ENCODE data around the gene SGTA. TPM values are rescaled to one million over a fixed set of nuclear protein-coding genes. Genes with fewer than 3 reads are reported as not detected.

The SGTA gene
- polyA plus RNA-seq, 3 donors, result 21.6 to 35.4 (median 22.0) TPM

DNA sequence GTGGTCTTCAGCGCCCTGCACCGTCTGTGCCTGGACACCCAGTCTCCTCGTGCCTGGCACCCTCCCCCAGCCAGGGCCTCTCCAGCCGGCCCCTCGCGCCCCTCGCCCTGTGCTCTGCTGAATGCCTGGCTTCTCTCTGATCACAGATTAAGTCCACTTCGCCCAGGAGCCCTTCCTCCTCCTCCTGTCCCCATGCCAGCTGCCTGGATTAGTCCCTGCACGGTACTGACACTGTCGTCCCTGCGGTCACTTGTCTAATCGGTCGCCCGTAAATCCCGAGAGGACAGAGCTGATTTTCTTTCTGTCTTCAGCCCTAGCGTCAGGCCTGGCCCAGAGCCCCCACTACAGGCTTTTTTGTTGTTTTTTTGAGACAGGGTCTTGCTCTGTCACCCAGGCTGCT lies 8.8 kb upstream of the SGTA start:
- Histone ChIP-seq H3K79me2 (ENCODE audit: insufficient read depth, low read length) (peaks cover 17% of the 10 kb centered on the region), H3K9ac (ENCODE audit: insufficient read depth, low read length, poor library complexity, severe bottlenecking) (no peak overlapping the region), H4K20me1 (ENCODE audit: insufficient read depth, low read length) (no peaks in the 10 kb centered on the region), H3K27ac (ENCODE audit: low read depth in 1 of 2, low read length in 2 of 2) (no peak overlapping the region), H3K36me3 (replicated peaks in 1 of 2; ENCODE audit: control insufficient read depth in 1 of 2, insufficient read depth in 2 of 2, low read length in 2 of 2) (peaks cover 18 to 44% of the 10 kb centered on the region in 2 donors), H3K27me3 (ENCODE audit: control insufficient read depth in 2 of 2, insufficient read depth in 2 of 2, low read length in 2 of 2) (no peaks in the 10 kb centered on the region), H3K4me1 (ENCODE audit: control insufficient read depth in 1 of 2, insufficient read depth in 2 of 2, low read length in 2 of 2) (no peaks in the 10 kb centered on the region), H2AFZ (ENCODE audit: insufficient read depth, low read depth, low read length, poor library complexity, severe bottlenecking) (no peak overlapping the region), H3K4me2 (replicated peaks; ENCODE audit: extremely low read depth, low read length, poor library complexity, severe bottlenecking) (no peak overlapping the region), H3K4me3 (replicated peaks in 1 of 3; ENCODE audit: low read depth in 2 of 3, low read length in 3 of 3) (no peak overlapping the region), H3K9me3 (replicated peaks in 1 of 2; ENCODE audit: control insufficient read depth in 1 of 2, insufficient read depth in 1 of 2, low read length in 2 of 2) (no peaks in the 10 kb centered on the region)
- WGBS (ENCODE audit: insufficient coverage), result 90% methylated on average over 14 of the region's 16 CpGs
- no peak overlapping the region for H3K4me3 Mint-ChIP-seq
- H3K9me3 Mint-ChIP-seq, result no peaks in the 10 kb centered on the region
- H3K27ac Mint-ChIP-seq, result peak overlapping the region in 3 of 7 donors; percentile 15 to 60 (median 27)
- H3K36me3 Mint-ChIP-seq, result peaks cover 23 to 59% of the 10 kb centered on the region in 2 donors
- no peak for DNase-seq
- intact Hi-C loops (cut with micrococcal nuclease), result no loop called here
- no peaks in the 10 kb centered on the region for H3K27me3 Mint-ChIP-seq (ENCODE audit: low read depth in 3 of 3)
- H3K4me1 Mint-ChIP-seq, result no peaks in the 10 kb centered on the region
- TF ChIP-seq, protein P1, sequence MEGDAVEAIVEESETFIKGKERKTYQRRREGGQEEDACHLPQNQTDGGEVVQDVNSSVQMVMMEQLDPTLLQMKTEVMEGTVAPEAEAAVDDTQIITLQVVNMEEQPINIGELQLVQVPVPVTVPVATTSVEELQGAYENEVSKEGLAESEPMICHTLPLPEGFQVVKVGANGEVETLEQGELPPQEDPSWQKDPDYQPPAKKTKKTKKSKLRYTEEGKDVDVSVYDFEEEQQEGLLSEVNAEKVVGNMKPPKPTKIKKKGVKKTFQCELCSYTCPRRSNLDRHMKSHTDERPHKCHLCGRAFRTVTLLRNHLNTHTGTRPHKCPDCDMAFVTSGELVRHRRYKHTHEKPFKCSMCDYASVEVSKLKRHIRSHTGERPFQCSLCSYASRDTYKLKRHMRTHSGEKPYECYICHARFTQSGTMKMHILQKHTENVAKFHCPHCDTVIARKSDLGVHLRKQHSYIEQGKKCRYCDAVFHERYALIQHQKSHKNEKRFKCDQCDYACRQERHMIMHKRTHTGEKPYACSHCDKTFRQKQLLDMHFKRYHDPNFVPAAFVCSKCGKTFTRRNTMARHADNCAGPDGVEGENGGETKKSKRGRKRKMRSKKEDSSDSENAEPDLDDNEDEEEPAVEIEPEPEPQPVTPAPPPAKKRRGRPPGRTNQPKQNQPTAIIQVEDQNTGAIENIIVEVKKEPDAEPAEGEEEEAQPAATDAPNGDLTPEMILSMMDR (IDR thresholded peaks at IDR 0.05), result no peak

GRCh38 chr19:2791440-2791839 lies 8.4 kb upstream of the SGTA start:
- no peaks in the 10 kb centered on the region for H3K27me3 ChIP-seq (ENCODE audit: control insufficient read depth in 2 of 2, insufficient read depth in 2 of 2, low read length in 2 of 2)
- H3K36me3 Mint-ChIP-seq, result peaks cover 23 to 55% of the 10 kb centered on the region in 2 donors
- 89% methylated on average over 15 of the region's 16 CpGs for WGBS (ENCODE audit: insufficient coverage)
- peaks cover under 1% of the 10 kb centered on the region for H3K4me1 Mint-ChIP-seq
- no peaks in the 10 kb centered on the region for H3K9me3 Mint-ChIP-seq
- H2AFZ ChIP-seq (ENCODE audit: insufficient read depth, low read depth, low read length, poor library complexity, severe bottlenecking), result no peak overlapping the region
- H3K27ac ChIP-seq (ENCODE audit: low read depth in 1 of 2, low read length in 2 of 2), result no peak overlapping the region
- peaks cover 18 to 44% of the 10 kb centered on the region in 2 donors for H3K36me3 ChIP-seq (replicated peaks in 1 of 2; ENCODE audit: control insufficient read depth in 1 of 2, insufficient read depth in 2 of 2, low read length in 2 of 2)
- TF ChIP-seq, protein P1 (IDR thresholded peaks at IDR 0.05), result no peak
- intact Hi-C loops (cut with micrococcal nuclease), result no loop called here
- peaks cover 21% of the 10 kb centered on the region for H3K79me2 ChIP-seq (ENCODE audit: insufficient read depth, low read length)
- no peak overlapping the region for H3K4me2 ChIP-seq (replicated peaks; ENCODE audit: extremely low read depth, low read length, poor library complexity, severe bottlenecking)
- H4K20me1 ChIP-seq (ENCODE audit: insufficient read depth, low read length), result no peaks in the 10 kb centered on the region
- H3K4me3 Mint-ChIP-seq, result no peak overlapping the region
- no peak overlapping the region for H3K4me3 ChIP-seq (replicated peaks in 1 of 3; ENCODE audit: low read depth in 2 of 3, low read length in 3 of 3)
- no peak overlapping the region for H3K9ac ChIP-seq (ENCODE audit: insufficient read depth, low read length, poor library complexity, severe bottlenecking)
- H3K9me3 ChIP-seq (replicated peaks in 1 of 2; ENCODE audit: control insufficient read depth in 1 of 2, insufficient read depth in 1 of 2, low read length in 2 of 2), result no peaks in the 10 kb centered on the region
- DNase-seq, result no peak
- H3K27ac Mint-ChIP-seq, result peak overlapping the region in 1 of 7 donors; percentile 60
- H3K27me3 Mint-ChIP-seq (ENCODE audit: low read depth in 3 of 3), result no peaks in the 10 kb centered on the region
- no peaks in the 10 kb centered on the region for H3K4me1 ChIP-seq (ENCODE audit: control insufficient read depth in 1 of 2, insufficient read depth in 2 of 2, low read length in 2 of 2)
